Midbrain (tissue), 1 donor: ENCODE measurements around the gene USF3.

Experiments
- DNase-seq: peaks from one replicate; lab custom pipeline; 2025; lab: John Stamatoyannopoulos, UW

USF3 gene

GRCh38 chr3:113696658-113697499 is 437 bp upstream of the USF3 start:
- peak; percentile 100 for DNase-seq

- no peak for DNase-seq
Observed at GRCh38 chr3:113695431-113695785, 1.0 kb downstream of the USF3 start.

GRCh38 chr3:113690482-113690881 is 6.0 kb downstream of the USF3 start:
- no peak for DNase-seq

GRCh38 chr3:113685956-113686721 is 10.3 kb downstream of the USF3 start:
- no peak for DNase-seq

GRCh38 chr3:113685124-113685523 is 11.3 kb downstream of the USF3 start:
- DNase-seq: no peak

- DNase-seq: no peak
Observed at GRCh38 chr3:113684271-113684819, 12.1 kb downstream of the USF3 start.

GRCh38 chr3:113678773-113679172 is 17.7 kb downstream of the USF3 start:
- no peak for DNase-seq

- no peak for DNase-seq
Observed at GRCh38 chr3:113677737-113678136, 18.7 kb downstream of the USF3 start.

- no peak for DNase-seq
Observed at GRCh38 chr3:113676261-113676660, 20.2 kb downstream of the USF3 start.

- no peak for DNase-seq
Observed at GRCh38 chr3:113673593-113673992, 22.8 kb downstream of the USF3 start.

GRCh38 chr3:113668015-113668414 is 28.4 kb downstream of the USF3 start:
- DNase-seq: no peak

GRCh38 chr3:113664523-113665094 is 31.8 kb downstream of the USF3 start:
- DNase-seq: no peak

- DNase-seq: no peak
Observed at GRCh38 chr3:113663761-113664160, 32.7 kb downstream of the USF3 start.

- no peak for DNase-seq
Observed at GRCh38 chr3:113663324-113663750, 33.1 kb downstream of the USF3 start.

GRCh38 chr3:113662824-113663223 is 33.6 kb downstream of the USF3 start:
- DNase-seq: no peak

- no peak for DNase-seq
Observed at GRCh38 chr3:113660896-113661295, 35.5 kb downstream of the USF3 start.

- DNase-seq: no peak
Observed at GRCh38 chr3:113660458-113660857, 36.0 kb downstream of the USF3 start.

- DNase-seq: no peak
Observed at GRCh38 chr3:113659996-113660395, 36.4 kb downstream of the USF3 start.

GRCh38 chr3:113659101-113659541 is 37.3 kb downstream of the USF3 start:
- no peak for DNase-seq

GRCh38 chr3:113658107-113658506 is 38.3 kb downstream of the USF3 start:
- DNase-seq: no peak

GRCh38 chr3:113654851-113655250 is 41.6 kb downstream of the USF3 start:
- no peak for DNase-seq

GRCh38 chr3:113654310-113654709 is 42.1 kb downstream of the USF3 start:
- DNase-seq: no peak
